Fibroblast of upper back skin (primary cell): Measurements from ENCODE around the gene TMEM258.

Experiments
- DNase-seq: peaks from one replicate; pipeline ENCODE4 v3.0.0-alpha.2; 2013

The TMEM258 gene

DNA sequence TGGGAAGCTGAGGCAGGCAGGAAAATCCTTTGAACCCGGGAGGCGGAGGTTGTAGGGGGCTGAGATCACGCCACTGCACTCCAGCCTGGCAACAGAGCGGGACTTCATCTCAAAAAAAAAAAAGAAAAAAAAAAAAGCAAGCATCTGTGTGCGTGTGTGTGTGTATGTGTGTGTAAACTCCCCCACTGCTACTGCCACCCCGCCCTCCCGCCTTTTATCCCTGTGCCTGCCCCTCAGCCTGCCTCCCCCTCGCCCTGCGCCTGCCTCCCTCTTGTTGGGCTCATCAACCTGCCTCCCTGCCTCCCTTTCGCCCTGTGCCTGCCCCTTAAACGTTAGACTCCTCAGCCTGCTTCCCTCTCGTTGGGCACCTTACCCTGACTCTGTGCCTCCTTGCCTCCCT, 18.0 kb downstream of the TMEM258 start:
- DNase-seq: no peak

DNA sequence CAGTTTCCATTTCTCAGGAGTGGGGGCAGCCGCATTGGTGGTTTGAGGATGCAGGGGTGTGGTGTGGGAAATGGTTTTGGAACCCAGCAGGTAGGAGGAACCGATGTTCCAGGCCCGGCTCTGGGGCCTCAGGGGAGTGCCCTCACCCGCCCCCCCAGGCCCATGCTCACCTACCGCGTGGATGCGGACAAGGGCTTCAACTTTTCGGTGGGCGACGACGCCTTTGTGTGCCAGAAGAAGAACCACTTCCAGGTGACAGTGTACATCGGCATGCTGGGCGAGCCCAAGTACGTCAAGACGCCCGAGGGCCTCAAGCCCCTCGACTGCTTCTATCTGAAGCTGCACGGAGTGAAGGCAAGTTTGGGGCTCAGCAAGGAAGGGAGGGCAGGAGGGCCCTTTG, 18.6 kb downstream of the TMEM258 start:
- no peak for DNase-seq

DNA sequence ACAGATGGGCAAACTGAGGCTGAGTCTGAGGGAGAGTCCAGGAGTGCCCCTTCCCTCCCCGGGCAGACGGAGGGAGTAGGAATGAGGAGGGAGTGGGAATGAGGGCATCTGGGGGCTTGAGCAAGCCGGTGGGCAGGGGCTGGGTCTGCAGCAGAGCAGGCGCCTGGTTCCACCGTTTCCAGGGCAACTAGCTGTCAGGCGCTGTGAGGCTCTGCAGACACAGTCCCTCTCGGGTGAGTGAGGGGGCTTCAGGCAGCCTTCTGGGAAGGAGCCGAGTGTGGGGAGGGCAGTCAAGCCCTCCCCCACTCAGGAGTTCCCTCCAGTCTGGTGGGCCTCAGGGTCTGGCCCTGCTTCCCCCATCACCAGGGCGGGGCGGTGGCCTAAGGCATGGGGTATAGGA, 19.0 kb downstream of the TMEM258 start:
- DNase-seq: no peak

DNA sequence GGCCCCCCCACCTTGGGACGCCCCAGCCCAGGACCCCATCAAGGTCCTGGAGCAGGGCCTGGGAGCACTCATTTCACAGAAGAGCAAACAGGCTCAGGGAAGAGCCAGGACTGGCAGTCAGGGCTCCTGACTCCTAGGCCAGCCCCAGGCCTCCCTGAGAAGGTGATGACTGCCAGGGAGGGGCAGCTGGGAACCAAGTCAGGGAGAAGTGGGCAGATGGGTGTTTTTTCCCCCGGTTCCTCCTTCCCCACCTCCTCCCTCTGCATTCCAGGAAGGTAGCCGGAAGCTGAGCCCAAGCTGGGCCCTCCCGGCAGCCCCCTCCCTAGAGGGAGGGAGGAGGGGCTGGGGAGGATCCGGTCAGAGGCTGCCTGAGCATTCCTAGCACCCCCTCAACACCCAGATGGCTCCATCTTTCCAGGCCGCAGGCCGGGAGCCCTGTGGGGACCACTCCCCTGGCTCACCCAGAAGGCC, 20.4 kb downstream of the TMEM258 start:
- no peak for DNase-seq

DNA sequence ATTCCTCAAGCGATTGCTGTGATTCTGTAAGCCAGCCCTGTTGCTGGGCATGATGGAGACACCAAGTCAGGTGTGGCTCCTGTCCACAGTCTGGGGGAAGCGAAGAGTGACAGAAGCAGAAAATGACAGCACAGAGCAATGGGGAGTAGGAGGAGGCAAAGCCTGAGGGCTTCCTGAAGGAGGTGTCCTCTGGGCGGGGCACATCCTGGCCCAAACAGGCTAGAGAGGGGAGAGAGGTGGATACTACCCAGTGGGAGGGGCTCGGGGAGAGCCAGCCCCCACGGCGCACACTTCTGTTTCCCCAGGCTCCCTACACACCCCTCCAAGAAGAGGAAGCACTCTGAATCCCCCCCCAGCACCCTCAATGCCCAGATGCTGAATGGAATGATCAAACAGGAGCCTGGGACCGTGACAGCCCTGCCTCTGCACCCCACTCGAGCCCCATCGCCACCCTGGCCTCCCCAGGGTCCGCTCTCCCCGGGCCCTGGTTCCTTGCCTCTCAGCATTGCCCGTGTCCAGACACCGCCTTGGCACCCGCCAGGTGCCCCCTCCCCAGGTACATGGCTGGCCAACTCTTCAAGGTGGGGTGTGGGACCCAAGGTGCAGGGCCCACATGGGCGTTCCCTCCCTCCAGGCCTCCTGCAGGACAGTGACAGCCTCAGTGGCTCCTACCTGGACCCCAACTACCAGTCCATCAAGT, 21.1 kb downstream of the TMEM258 start:
- DNase-seq: no peak

DNA sequence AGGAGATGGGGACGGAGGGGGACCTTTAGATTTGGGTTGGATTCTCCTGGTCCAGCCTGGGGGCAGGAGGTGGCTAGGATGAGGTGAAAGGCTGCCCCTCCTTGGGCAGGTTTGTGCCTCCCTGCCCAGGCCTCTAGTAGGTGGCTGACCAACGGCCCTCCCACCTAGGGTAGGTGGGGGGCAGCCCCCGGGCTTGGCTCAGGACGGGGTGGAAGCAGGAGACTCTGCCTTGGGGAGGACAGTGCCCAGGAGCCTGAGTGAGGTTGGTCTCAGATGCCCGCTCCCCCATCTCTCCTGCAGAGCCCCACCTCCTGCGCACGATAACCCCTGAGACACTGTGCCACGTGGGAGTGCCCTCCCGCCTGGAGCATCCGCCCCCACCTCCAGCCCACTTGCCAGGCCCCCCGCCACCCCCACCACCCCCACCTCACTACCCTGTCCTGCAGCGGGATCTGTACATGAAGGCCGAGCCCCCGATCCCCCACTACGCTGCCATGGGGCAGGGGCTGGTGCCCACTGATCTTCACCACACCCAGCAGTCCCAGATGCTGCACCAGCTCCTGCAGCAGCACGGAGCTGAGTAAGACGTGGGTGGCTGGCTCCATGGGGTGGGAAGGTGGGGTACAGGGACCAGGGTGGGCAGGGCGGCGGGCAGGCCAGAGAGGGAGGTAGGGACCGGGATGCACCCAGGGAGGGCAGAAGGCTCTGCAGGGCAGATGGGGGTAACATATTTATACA, 22.3 kb downstream of the TMEM258 start:
- DNase-seq: no peak

DNA sequence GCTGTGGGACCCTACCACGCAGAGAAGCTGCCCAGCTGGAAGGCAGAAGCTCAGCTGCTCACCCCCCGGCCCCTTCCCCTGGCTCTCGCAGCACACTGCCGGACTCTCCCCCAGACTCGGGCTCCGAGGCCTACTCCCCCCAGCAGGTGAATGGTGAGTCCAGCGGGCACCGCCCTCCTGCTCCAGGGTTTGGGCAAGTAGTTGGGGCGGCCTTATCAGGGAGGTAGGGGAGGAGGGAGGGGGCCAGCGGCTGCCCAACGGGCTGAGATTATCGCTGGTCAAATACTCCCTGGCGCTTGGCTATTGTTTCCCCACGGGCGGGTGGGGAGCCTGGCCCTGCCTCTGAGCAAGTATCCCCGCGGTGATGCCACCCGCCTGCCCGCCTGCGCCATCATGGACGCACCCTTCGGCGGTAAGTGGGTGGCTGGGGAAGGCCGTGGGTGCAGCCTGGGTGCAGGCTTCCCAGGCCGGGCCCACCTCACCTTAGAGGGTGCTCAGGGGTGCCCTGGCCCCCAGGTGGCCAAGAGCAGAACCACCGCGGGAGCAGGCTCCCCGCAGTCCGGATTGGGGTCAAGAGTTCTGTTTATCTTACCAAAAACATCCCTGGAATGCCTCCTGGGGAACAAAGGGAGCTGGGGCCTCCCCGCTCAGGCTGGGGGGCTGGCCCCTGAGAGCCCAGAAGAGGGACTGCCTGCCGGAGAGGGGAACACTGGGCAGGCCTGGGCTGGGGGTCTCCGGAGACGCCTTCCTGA, 23.1 kb downstream of the TMEM258 start:
- peak; percentile 23 for DNase-seq

DNA sequence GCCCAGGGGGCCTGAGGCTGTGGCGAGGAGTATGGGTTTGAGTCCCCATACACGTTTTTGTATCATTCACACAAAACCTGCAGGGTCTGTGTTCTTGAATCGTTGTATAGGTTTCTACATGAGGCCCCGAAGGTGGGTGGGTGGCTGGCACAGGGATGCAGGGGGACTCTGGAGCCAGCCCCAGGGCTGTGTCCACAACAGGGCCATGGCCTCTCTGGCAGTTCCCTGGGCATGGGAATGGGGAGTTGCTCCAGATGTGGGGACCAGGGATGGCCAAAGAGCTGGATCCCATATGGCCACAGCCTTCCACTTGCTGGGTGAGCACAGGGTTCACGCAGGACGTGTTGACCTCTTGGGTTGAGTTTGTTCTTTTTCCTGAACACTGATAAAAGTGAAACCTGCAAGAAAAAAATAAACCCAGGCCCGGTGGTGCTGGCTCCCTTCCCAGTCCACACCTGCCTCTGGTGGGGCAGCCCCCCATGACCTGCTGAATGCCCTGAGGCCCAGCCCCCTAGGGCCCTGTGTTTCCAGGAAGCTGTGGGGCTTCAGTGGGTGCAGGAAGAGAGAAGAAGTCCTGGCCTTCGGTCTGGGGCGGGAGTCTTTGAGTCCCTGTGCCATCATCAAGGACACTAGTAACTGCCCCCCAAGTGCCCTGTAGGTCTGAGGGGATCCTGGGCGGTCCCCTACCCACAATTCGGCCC, 23.9 kb downstream of the TMEM258 start:
- DNase-seq: no peak

DNA sequence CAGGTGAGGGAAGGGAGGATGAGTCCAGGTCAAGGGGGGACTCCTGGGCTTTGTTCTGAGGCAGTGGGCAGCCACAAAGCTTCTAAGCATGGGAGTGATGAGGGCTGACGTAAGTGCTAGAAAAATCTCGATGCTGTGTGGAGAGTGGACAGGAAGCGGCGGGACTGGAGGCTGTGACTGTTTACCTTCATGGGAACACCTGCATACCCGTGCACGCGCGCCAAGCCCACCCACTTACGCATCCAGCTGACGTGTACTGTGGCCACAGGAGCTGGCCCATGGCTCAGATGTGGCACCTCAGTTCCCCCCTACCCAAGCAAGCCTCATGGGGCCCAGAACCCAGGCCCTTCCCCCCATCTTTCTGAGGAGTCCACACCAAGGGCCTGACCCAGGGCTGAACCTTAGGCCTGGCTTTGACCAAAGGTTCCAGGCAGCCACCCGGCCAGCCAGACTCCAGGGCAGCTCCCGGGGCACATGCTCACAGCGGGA, 26.0 kb downstream of the TMEM258 start:
- peak; percentile 41 for DNase-seq

DNA sequence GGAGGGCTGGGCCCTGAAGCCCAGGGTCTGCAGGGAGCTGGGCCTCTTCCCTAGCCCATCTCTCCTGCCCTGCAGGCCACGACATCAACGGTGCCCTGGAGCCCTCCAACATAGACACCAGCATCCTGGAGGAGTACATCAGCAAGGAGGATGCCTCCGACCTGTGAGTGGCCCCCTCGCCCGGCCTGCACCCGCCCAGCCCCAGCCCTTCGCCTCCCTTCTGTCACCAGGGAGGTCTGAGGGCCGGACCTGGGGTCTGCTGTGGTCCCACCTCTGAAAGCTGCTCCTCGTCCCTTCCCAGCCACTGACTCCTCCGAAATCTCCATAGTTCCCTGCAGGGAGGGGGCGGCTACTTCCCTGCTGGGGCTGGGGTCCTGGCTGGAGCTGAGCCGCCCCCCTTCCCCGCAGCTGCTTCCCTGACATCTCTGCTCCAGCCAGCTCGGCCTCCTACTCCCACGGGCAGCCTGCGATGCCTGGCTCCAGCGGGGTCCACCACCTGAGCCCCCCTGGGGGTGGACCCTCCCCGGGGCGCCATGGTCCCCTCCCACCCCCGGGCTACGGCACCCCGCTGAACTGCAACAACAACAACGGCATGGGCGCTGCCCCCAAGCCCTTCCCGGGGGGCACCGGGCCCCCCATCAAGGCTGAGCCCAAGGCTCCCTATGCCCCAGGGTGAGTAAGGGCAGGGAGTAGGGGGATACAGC, 26.7 kb downstream of the TMEM258 start:
- no peak for DNase-seq

DNA sequence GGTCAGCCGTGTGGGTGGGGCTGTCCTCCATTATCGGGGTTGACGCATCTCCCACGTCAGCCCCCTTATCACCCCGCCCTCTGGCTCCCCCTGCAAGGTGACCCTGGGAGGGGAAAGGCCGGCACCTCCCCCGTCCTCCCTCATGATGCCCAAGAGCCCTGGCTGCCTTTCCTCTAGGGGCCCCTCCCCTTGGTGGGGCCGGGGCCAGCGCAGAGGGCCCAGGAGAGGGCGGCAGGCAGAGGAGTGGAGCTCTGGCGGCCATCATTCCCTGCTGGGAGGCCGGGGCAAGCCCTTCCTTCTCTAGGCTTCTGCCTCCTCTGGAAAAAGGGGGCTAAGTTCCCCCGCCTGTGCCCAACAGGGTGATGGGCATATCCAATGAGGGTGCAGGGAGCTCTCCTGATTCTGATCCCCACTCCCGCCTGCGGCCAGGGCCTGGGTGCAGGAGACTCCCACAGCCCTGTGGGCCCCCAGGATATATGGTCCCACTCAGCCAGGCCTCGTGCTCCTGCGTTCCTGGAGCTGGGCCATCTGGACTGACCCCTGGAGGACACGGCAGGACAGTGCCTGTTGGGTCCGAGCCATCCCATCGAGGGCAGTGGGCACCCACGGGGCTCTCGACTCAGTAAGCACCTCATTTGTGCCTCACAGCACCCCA, 27.7 kb downstream of the TMEM258 start:
- DNase-seq: no peak

DNA sequence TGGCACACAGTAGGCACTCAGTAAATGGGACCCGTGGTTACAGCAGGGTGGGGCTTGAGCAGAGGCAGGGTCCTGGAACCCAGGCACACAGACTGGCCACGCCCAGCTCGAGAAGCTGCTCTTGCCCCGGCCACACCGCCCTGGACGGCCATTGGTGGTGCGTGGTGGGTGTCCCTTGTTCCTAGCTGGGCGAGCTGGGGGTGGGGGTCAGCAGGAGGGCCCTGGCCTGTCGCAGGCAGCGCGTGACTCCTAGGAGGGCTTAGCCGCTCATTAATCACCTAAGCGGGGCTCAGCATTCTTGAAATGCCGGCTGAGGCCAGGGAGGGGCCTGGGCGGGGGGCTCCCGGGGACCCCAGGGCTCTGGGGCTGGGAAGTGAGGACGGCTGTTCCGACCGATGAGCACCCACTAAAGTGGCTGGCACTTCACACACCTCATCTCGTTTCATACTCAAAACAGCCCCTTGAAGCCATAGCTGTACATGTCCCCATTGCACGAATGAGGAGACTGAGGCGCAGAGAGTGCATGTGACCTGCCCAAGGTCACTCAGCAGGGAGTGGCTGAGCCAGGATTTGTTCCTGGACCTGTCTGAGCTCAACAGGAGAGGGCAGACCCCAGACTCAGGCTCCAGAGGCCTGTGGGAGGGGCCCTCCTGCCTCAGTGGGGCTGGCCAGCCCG, 28.3 kb downstream of the TMEM258 start:
- no peak for DNase-seq

DNA sequence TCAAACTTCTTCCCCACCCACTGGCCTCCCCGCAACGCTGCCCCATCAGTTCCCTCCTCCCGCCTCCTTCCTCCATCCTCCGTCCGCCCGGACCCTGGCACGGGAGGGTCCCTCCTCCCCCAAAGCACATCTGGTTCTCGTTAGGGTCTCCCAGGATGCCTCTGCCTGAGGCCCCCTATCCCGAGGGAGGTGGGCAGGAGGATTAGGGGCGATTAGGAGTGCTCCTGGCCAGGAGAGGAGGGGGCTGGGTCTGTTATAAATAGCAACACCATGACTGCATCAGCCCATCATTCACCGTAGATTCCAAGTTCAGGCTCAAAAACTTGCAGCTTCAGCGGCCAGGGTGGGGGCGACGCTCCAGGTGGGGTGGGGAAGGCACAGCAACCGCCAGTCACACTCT, 29.6 kb downstream of the TMEM258 start:
- DNase-seq: peak; percentile 51

DNA sequence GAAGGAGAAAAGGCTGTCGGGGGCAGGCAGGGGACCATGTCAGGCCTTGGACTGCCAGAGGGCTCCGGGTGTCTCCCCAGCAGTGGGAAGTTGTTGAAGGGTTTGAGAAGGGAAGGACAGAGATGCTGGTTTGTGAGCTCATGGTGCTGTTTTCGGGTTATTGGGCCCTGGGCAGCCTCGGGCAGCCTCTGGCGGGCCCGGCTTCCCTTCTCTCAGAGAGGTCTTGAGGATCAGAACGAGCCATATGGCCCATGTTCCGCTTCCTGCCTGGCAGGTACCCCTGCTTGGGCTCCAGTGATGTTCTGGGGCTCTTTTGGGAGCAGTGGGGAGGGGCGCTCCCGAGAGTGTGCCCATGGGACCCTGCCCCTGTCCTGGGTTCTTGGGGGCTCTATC, 30.2 kb downstream of the TMEM258 start:
- DNase-seq: no peak

DNA sequence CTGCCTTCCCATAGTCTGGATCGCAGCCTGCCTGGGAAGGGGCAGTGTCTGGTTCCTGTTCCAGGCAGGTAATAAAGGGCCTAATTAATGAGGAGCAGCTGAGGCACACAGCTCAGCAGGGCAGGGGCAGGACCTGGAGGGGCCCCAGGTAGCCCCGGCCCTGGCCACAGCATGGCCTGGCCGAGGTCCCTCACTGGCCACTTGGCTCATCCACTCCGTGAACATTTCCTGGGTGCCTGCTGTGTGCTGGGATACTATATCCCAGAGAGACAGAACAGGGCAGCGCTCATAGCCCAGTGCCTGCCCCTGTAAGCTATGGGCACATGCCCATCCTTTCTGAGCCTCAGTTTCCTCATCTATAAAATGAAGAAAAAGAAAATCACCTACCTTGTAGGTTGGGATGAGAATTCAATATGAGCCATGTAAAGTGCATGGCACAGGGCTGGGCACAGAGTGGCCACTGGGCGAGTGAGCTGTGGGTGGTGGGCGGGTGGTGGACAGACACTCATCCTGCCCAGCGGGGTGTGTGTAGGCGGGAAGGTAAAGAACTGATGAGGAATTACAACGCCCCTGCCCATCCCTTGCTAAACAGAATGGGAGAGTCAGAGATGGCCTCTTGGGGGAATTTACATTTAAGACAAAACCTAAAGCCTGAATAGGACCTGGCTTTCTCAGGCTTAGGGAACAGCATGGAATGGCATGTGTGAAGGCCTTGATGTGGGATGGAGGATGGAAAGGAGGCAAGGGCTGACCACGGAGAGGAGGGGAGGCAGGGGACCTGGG, 30.8 kb downstream of the TMEM258 start:
- DNase-seq: no peak

DNA sequence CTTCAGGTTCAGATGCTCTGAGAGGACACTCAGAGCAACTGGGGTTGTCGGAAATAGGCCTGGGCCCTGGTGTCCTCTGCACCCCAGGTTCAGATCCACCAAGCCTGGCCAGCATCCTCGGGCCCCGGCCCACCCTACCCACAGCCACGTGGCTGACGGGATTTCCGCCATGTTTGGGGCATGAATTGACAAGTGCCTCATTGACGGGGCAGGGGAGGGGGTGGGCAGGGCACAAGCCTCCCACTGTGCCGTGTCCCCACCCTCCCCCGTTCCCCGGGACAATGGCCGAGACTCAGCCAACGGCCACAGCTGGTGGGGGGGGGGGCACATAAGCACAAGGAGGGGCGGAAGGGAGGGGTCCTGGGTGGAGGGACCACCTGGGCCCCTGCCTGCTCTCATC, 31.5 kb downstream of the TMEM258 start:
- DNase-seq: no peak

DNA sequence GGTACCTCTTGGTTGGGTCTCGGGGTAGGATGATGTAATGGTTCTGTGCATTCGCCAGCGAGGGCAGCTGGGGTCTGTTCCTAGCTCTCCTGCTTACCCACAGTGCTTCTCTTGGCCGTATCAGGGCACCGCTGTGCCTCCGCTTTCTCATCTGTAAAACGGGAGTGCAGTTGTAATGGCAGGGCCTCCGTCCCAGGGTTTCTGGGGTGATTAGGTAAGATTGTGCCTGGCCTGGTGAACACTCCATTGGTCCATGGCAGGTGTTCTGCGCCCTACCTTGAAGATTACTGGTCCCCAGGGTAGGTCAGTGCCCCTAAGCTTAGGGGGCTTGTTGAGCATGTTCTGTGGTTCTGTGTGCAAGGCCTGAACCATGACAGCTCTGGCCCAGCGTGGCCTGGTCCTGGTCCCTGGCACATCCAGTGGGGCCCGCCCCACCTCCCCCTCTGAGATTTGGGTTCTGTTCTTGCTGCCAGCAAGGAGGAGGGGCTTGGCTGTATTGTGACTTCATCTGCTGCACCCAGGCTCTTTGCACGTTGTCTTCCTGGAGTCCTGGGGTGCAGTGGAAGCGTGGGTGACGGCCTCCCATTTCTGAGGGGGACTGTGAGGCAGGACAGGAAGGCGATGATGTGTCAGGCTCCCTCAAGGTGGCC, 35.1 kb downstream of the TMEM258 start:
- no peak for DNase-seq

DNA sequence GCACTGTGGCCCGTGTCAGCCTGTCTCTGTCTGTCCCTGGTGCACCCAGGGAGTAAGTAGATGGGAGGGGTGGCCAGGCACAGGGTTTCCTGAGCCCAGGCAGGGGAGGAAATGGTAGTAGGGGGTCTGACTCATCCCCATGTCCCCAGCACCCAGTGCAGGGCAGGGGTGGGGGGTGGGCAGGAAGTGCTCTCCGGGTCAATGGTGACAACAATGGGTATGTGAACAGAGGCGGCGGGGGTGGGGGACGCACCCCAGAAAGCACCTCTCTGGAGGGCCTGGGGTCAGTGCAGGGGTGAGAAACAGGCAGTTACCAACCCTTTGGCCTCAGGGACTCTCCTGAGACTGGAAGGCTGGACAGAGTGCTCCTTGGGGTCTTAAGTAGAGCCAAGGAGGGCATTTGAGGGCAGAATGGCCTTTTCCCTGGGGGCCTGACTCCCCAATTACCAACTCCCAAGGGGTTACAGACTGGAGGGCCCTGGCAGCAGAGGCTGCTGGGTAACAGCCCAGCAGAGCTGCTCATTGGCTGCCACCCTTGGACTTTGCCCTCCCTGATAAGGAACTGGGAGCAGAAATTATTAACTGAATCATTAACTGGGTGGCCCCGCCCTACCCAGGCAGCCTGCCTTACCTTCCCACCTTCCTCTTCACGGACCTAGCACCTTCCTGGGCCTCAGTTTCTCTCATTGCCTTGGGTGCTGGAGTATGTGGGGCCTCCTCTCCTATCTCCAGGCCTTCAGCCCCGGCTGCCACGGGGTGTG, 35.8 kb downstream of the TMEM258 start:
- peak; percentile 64 for DNase-seq

DNA sequence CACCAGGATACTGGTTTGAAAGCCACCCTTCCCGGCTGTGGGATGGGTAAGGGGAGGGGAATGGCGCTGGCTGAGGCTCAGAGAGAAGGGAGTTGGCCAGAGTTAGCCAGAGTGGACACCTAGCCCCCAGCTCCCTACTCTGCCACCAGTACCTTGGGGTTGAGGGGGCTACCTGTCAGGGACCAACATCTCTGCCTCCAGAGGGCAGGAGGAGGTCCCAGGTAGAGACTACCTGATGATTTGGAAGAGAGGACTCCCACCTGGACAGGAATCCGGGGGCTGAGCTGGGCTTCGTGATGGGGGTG, 36.3 kb downstream of the TMEM258 start:
- DNase-seq: no peak
